Endodermal cell (in vitro differentiated cells): Measurements from ENCODE around the gene TRPV4. TPM values are rescaled to one million over a fixed set of nuclear protein-coding genes. Genes with fewer than 3 reads are reported as not detected.

Source experiments
- DNase-seq: peaks from one replicate; pipeline ENCODE4 v3.0.0-alpha.2; 2017
- H3K27ac ChIP-seq: 2 replicates; pipeline ENCODE4 v1.5.1; 2013; ENCODE audit warnings: mild to moderate bottlenecking, low read depth, low read length, moderate library complexity
- H3K27me3 ChIP-seq: 2 replicates; pipeline ENCODE4 v1.6.1; 2013; ENCODE audit warnings: mild to moderate bottlenecking, low read length, moderate library complexity; ENCODE audit not compliant: insufficient read depth, control insufficient read depth, poor library complexity, severe bottlenecking
- H3K36me3 ChIP-seq: 2 replicates; pipeline ENCODE4 v1.7.0; 2013; ENCODE audit warnings: mild to moderate bottlenecking, low read length, moderate library complexity; ENCODE audit not compliant: control insufficient read depth, insufficient read depth
- H3K4me1 ChIP-seq: one replicate; pipeline ENCODE4 v1.7.0; 2013; ENCODE audit warnings: low read length; ENCODE audit not compliant: control insufficient read depth, insufficient read depth
- H3K4me3 ChIP-seq: 2 replicates; pipeline ENCODE4 v1.5.1; 2013; ENCODE audit warnings: mild to moderate bottlenecking, low read length, moderate library complexity
- H3K9ac ChIP-seq: 2 replicates; pipeline ENCODE4 v1.6.1; 2013; ENCODE audit warnings: mild to moderate bottlenecking, low read length, moderate library complexity; ENCODE audit not compliant: poor library complexity, severe bottlenecking; ENCODE audit errors: extremely low read depth
- H3K9me3 ChIP-seq: 2 replicates; pipeline ENCODE4 v1.6.1; 2013; ENCODE audit warnings: mild to moderate bottlenecking, low read length, moderate library complexity; ENCODE audit not compliant: control insufficient read depth
- H3K27ac Mint-ChIP-seq: 2 replicates; pipeline ENCODE4 v1.8.0; 2020; ENCODE audit warnings: mixed read lengths
- H3K27me3 Mint-ChIP-seq: 2 replicates; pipeline ENCODE4 v1.8.0; 2021; ENCODE audit warnings: mild to moderate bottlenecking, mixed read lengths; ENCODE audit not compliant: insufficient read depth
- H3K36me3 Mint-ChIP-seq: 2 replicates; pipeline ENCODE4 v1.8.0; 2020; ENCODE audit warnings: low read depth, mixed read lengths
- H3K4me1 Mint-ChIP-seq: 2 replicates; pipeline ENCODE4 v1.8.0; 2020; ENCODE audit warnings: mixed read lengths
- H3K4me3 Mint-ChIP-seq: 2 replicates; pipeline ENCODE4 v1.8.0; 2020; ENCODE audit warnings: mild to moderate bottlenecking, moderate library complexity, mixed read lengths
- H3K9me3 Mint-ChIP-seq: 2 replicates; pipeline ENCODE4 v1.8.0; 2020; ENCODE audit warnings: mild to moderate bottlenecking, mixed read lengths
- WGBS, 2 experiments: methylation state at CpG; one replicate each; pipeline versions ENCODE4 v1.1.5 to v1.1.7; 2013; ENCODE audit warnings: missing lambda C conversion rate in 2 of 2, mixed read lengths in 1 of 2; ENCODE audit not compliant: insufficient coverage in 1 of 2, insufficient read length in 1 of 2; 5-methylcytosine and 5-hydroxymethylcytosine counted together
- total RNA-seq, 2 donors: library from RNA; stranded (reverse); fragmentation: NEBNext Ultra II Directional in 1 of 2; extraction: Animal tissue kit (Norgen Biotek cat#: 25700) in 1 of 2; gene quantifications; 2 replicates in 1 of 2; 3 replicates in 1 of 2; pipeline ENCODE4 v1.2.1, GENCODE V29; 2021
- TF ChIP-seq, protein P1 (sequence below): fragments of 200-600 bp; sonication (generic); conservative IDR thresholded peaks from 2 replicates; pipeline ENCODE4 v1.5.0; 2021; ENCODE audit warnings: antibody characterized with exemption, mild to moderate bottlenecking

The TRPV4 gene
- total RNA-seq, 2 donors from 2014 or later, result 14.0 to 14.2 TPM

DNA sequence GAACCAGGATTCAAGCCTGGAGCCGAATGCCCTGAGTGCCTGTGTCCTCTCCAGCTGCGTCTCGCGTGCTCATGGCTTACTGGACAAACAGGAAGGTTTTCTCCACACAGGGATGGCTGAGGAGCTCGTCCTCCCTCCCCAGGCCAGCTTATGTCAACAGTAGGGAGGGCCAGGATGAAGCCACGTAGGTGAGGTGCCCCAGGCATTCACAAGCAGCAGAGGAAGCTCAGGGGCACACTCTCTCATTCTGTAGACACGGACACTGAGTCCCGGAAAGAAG, 49.3 kb downstream of the TRPV4 start:
- no peaks in the 10 kb centered on the region for H3K27me3 ChIP-seq
- H3K36me3 ChIP-seq, result no peaks in the 10 kb centered on the region
- H3K27me3 Mint-ChIP-seq, result no peaks in the 10 kb centered on the region
- peaks cover 6% of the 10 kb centered on the region for H3K9me3 Mint-ChIP-seq
- peaks cover 48% of the 10 kb centered on the region for H3K36me3 Mint-ChIP-seq
- H3K4me3 Mint-ChIP-seq, result no peak overlapping the region
- no peaks in the 10 kb centered on the region for H3K4me1 Mint-ChIP-seq
- no peak overlapping the region for H3K27ac ChIP-seq
- H3K9me3 ChIP-seq, result no peaks in the 10 kb centered on the region
- H3K4me1 ChIP-seq, result no peaks in the 10 kb centered on the region
- DNase-seq, result no peak
- TF ChIP-seq, protein P1, sequence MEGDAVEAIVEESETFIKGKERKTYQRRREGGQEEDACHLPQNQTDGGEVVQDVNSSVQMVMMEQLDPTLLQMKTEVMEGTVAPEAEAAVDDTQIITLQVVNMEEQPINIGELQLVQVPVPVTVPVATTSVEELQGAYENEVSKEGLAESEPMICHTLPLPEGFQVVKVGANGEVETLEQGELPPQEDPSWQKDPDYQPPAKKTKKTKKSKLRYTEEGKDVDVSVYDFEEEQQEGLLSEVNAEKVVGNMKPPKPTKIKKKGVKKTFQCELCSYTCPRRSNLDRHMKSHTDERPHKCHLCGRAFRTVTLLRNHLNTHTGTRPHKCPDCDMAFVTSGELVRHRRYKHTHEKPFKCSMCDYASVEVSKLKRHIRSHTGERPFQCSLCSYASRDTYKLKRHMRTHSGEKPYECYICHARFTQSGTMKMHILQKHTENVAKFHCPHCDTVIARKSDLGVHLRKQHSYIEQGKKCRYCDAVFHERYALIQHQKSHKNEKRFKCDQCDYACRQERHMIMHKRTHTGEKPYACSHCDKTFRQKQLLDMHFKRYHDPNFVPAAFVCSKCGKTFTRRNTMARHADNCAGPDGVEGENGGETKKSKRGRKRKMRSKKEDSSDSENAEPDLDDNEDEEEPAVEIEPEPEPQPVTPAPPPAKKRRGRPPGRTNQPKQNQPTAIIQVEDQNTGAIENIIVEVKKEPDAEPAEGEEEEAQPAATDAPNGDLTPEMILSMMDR, result no peak
- H3K4me3 ChIP-seq, result no peak overlapping the region
- 90 to 93% methylated on average over 6 to 8 of the region's 8 CpGs for WGBS, 2 experiments
- H3K9ac ChIP-seq, result no peak overlapping the region
- H3K27ac Mint-ChIP-seq, result no peak overlapping the region

DNA sequence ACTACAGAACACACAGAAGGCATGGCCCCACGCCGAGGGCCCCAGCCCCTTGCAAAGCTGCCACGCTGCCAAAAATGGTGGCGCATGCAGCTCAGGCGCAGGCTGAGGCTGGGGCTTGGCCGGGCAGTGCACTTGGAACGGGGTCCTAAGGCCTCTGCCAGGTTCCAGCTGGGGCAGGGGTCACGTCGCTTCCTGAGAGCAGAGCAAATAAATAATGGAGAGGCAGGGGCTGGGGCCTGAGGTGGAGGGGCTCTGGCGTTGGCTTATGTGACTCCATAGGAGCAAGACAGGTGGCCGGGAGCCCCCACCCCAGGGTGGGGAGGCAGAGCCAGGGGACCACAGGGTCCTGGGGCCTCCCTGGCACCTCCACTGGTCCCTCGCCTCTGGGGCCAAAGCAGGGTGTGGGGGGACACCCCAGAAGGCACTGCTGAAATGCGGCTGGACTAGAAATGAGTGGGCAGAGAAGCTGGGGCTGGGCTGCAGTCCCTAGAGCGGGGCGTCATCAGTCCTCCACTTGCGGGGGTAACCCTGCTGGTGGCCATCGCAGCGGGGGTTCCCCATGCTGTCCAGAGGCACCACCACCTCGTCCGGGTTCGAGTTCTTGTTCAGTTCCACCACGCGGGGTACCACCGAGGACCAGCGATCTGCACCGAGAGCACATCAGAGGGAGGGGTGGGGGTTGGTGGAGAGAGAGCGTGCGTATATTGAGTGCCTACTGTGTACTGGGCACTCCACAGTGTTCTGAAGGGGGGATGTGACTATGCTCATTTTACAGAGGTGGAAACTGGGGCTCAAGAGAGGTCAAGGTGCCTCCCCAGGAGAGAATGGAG, 49.8 kb downstream of the TRPV4 start:
- WGBS, 2 experiments, result 93% methylated on average over 25 to 28 of the region's 28 CpGs

DNA sequence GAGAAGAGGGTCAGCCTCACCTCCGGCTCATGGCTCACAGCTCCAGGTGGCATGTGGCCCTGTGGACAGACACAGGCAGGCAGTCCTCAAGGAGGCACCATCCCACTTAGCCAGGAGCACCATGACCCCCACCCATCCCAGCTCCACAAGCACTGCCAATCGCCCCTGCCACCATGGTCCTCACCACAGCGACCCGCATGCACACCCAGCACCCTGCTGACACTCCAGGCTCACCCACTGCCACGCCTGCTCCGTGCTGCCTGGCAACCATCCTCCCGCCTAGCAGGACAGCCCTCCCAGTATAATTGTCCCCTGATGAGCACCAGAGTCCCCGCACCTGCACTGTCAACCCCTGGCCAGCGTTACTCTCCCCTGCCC, 50.9 kb downstream of the TRPV4 start:
- TF ChIP-seq, protein P1, result no peak

More for the DNA sequence above, 49.8 kb downstream of the TRPV4 start:
- H3K27me3 ChIP-seq, result no peaks in the 10 kb centered on the region
- no peak overlapping the region for H3K27ac ChIP-seq
- no peak overlapping the region for H3K4me3 ChIP-seq
- Mint-ChIP-seq H3K27ac (no peak overlapping the region), H3K4me1 (no peaks in the 10 kb centered on the region), H3K9me3 (peaks cover 10% of the 10 kb centered on the region), H3K27me3 (no peaks in the 10 kb centered on the region), H3K36me3 (peaks cover 43% of the 10 kb centered on the region), H3K4me3 (no peak overlapping the region)
- TF ChIP-seq, protein P1, result no peak
- DNase-seq, result no peak
- no peaks in the 10 kb centered on the region for H3K9me3 ChIP-seq
- no peaks in the 10 kb centered on the region for H3K36me3 ChIP-seq
- no peak overlapping the region for H3K9ac ChIP-seq
- H3K4me1 ChIP-seq, result no peaks in the 10 kb centered on the region

More for the DNA sequence above, 50.9 kb downstream of the TRPV4 start:
- H3K36me3 Mint-ChIP-seq, result peaks cover 38% of the 10 kb centered on the region
- no peak overlapping the region for H3K4me3 Mint-ChIP-seq
- Histone ChIP-seq H3K36me3 (no peaks in the 10 kb centered on the region), H3K9me3 (no peaks in the 10 kb centered on the region), H3K4me1 (no peaks in the 10 kb centered on the region), H3K27ac (no peak overlapping the region), H3K27me3 (no peaks in the 10 kb centered on the region), H3K4me3 (no peak overlapping the region), H3K9ac (no peak overlapping the region)
- WGBS, 2 experiments, result 88 to 93% methylated on average over 6 to 9 of the region's 9 CpGs
- no peaks in the 10 kb centered on the region for H3K4me1 Mint-ChIP-seq
- no peak for DNase-seq
- no peak overlapping the region for H3K27ac Mint-ChIP-seq
- H3K27me3 Mint-ChIP-seq, result no peaks in the 10 kb centered on the region
- H3K9me3 Mint-ChIP-seq, result peaks cover 10% of the 10 kb centered on the region
